Hepatocyte (in vitro differentiated cells): Measurements from ENCODE around the gene CBX4.

ENCODE experiments used
- EZH2 ChIP-seq: fragments of 200-600 bp; sonication (generic); IDR thresholded peaks from 2 replicates; pipeline ENCODE4 v1.6.1; 2016; ENCODE audit warnings: antibody characterized with exemption, mild to moderate bottlenecking, borderline replicate concordance
- EZH2phosphoT487 ChIP-seq: fragments of 200-600 bp; sonication (generic); IDR thresholded peaks from one replicate; pipeline ENCODE4 v1.6.1; 2018; ENCODE audit warnings: antibody characterized with exemption, mild to moderate bottlenecking, low read depth, moderate library complexity; ENCODE audit not compliant: unreplicated experiment, severe bottlenecking
- TF ChIP-seq, protein P1 (sequence below): fragments of 200-600 bp; sonication (generic); IDR thresholded peaks from 2 replicates; pipeline ENCODE4 v1.5.1; 2016; ENCODE audit warnings: antibody characterized with exemption, mild to moderate bottlenecking; ENCODE audit not compliant: poor library complexity

- TF ChIP-seq, protein P1, sequence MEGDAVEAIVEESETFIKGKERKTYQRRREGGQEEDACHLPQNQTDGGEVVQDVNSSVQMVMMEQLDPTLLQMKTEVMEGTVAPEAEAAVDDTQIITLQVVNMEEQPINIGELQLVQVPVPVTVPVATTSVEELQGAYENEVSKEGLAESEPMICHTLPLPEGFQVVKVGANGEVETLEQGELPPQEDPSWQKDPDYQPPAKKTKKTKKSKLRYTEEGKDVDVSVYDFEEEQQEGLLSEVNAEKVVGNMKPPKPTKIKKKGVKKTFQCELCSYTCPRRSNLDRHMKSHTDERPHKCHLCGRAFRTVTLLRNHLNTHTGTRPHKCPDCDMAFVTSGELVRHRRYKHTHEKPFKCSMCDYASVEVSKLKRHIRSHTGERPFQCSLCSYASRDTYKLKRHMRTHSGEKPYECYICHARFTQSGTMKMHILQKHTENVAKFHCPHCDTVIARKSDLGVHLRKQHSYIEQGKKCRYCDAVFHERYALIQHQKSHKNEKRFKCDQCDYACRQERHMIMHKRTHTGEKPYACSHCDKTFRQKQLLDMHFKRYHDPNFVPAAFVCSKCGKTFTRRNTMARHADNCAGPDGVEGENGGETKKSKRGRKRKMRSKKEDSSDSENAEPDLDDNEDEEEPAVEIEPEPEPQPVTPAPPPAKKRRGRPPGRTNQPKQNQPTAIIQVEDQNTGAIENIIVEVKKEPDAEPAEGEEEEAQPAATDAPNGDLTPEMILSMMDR = no peak
- TF ChIP-seq EZH2 = no peak
- TF ChIP-seq EZH2phosphoT487 = no peak
These were observed 12.2 kb downstream of the CBX4 start for GRCh38 chr17:79826841-79827578.
